SIG-M5 (cell line): ENCODE results near the gene SLC22A23.
"Not testable (repeated sequence)": the region's sequence is repeated elsewhere in the genome, so short reads cannot be mapped to it uniquely, and the experiment has no call there.

Source experiments
- DNase-seq: peaks from one replicate; lab custom pipeline; 2025; lab: John Stamatoyannopoulos, UW

The SLC22A23 gene

DNA sequence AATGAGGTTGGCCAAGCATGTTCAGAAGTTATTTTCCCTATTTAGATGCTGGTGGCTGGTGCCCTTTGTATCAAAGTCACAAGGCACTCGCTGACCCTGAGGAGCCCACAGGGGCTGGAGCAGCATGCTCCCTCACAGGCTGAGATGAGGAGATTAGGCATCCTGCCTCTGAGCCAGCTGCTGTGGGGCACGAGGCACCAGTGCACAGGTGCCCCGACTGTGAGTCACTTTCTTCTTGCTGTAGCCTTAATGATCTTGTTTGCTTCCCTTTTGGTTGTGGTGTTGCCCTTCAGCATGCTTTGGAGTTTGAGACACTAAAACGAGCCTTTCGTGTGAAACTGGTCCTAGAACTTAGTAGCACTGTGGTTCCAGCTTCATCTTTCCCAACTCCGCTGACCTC lies 193.8 kb downstream of the SLC22A23 start:
- DNase-seq: no peak

DNA sequence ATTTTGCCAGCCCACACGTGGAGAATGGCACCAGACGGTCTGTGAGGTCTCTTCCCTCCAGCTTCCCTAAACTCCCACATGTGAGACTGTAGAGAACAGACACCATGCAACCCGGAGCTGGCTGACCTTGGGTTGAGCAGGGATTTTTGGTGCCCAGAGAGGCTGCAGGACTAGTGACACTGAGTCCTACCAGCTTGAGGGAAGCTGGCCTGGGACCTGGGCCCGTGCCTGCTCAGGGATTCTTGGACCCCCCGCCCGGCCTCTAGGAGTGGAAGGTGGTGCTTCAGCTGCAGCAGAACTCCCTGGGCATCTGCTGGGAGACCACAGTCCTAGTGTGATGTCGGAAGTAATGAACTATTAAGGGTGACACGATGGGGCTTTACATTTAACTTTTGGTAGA lies 194.9 kb downstream of the SLC22A23 start:
- no peak for DNase-seq

DNA sequence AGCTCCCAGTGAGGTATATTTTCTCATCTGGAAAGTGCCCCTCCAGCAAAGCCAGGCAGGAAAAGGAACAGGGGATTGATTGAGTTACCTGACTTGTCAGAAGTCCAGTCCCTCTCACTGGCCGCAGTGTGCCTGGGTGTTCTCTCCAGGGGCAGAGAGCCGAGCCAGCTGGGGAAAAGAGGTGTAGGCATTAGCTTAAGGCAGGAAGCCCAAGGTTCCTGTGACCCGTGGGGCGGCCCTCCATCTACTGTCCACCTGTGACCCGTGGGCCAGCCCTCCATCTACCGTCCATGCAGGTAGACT lies 195.4 kb downstream of the SLC22A23 start:
- DNase-seq: no peak

- no peak for DNase-seq
These were observed 195.9 kb downstream of the SLC22A23 start for GRCh38 chr6:3260772-3261517.

DNA sequence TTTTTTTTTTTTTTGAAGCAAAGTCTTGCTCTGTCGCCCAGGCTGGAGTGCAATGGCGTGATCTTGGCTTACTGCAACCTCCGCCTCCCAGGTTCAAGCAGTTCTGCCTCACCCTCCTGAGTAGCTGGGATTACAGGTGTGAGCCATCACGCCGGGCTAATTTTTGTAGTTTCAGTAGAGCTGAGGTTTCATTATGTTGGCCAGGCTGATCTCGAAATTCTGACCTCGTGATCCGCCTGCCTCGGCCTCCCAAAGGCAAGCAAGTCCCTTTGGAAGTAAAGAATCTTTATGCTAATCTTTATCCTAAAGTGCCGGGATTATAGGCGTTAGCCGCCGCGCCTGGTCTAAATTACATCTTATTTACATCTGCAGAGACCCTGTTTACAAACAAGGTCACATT lies 196.6 kb downstream of the SLC22A23 start:
- DNase-seq: no peak

- DNase-seq: no peak
These were observed 197.3 kb downstream of the SLC22A23 start for GRCh38 chr6:3259491-3259958.

DNA sequence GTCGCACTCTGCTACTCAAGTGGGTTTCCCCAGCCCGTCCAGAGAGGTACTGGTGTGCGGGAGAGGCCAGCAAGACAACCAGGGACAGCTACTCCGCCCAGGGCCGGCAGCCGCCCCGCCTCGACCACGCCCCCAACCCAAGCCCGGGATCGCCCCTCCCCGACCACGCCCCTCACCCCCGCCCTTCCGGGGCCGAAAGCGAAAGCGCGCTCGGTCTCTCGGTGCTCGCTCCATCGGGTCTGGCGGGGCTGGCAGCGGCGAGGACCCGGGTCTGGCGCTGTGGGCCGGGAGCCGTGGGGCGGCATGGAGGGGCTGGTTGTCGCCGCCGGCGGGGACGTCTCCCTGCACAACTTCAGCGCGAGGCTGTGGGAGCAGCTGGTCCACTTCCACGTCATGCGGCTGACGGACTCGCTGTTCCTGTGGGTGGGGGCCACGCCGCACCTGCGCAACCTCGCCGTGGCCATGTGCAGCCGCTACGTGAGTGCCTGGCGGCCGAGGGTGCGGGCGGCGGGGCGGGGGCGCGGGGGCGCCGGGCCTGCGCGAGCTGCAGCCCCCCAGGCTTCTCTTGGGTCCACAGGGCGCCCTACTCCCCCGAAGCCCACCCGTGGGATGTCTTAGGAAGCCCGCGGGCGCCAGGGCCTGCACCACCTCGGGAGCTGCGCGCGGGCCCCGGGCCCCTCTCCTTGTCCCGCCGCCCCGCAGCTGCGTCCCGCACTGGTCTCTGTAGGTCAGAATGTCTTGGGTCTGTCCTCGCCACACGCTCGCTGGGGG lies 197.9 kb downstream of the SLC22A23 start, which contains the start of gene PSMG4:
Gene PSMG4 (plus strand): TSS at position 228 of the 771 bp plus-strand sequence. CDS start 76 bp downstream, at position 304.
- no peak for DNase-seq

DNA sequence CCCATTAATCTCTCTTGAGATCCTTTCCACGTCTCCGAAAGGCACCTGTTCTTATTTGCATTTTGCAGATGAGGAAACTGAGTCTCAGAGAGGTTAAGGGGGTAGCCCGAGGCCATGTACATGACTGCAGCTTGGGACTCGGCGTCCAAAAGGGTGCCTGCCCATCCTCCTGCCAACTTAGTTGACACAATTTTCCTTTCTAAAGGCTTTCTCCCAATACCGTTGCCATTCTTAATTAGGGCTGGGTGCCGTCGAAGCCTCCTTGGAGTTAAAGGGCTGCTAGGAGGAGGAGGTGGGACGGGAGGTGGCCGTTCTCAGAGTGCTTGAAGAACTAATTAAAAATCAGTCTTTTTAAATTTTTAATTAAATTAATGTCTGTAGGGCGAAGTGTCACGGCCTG lies 198.6 kb downstream of the SLC22A23 start:
- no peak for DNase-seq

DNA sequence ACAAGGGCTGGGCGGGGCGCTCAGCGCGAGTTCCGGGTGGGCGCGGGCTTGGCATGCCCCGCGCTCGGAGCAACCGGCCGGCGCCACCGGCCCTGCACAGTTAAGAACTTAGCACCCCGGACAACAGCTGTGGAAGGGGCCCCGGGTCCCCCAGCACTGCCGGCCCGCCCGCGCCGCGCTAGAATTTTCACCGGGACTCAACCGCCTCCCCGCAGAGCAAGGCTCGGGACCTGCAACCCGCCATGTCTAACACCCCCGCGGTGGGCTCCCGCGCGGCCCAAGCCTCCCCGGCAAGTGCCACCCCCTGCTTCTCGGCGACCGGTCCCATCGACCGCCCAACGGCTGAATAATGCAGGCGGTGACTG lies 203.3 kb downstream of the SLC22A23 start:
- no peak for DNase-seq

GRCh38 chr6:3252861-3253596 lies 203.8 kb downstream of the SLC22A23 start:
- no peak for DNase-seq

DNA sequence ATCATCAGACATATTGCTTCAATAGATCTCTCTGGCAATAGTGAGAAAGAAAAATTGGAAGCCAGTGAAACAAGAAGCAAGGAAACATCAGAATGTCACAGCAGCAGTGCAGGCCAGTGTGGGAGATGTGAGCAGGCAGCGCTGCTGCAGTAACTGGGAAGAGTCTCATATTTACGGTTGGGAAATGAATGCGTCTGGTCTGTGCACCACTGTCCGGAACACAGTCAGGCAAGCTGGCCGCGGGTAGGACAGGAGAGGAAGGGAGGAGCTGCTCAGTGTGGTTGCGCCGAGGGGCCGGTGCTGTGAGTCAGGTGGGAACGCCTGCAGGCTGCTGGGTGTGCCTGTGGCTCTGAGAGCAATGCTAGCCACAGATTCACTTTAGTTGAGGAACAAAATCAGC lies 204.5 kb downstream of the SLC22A23 start:
- no peak for DNase-seq

DNA sequence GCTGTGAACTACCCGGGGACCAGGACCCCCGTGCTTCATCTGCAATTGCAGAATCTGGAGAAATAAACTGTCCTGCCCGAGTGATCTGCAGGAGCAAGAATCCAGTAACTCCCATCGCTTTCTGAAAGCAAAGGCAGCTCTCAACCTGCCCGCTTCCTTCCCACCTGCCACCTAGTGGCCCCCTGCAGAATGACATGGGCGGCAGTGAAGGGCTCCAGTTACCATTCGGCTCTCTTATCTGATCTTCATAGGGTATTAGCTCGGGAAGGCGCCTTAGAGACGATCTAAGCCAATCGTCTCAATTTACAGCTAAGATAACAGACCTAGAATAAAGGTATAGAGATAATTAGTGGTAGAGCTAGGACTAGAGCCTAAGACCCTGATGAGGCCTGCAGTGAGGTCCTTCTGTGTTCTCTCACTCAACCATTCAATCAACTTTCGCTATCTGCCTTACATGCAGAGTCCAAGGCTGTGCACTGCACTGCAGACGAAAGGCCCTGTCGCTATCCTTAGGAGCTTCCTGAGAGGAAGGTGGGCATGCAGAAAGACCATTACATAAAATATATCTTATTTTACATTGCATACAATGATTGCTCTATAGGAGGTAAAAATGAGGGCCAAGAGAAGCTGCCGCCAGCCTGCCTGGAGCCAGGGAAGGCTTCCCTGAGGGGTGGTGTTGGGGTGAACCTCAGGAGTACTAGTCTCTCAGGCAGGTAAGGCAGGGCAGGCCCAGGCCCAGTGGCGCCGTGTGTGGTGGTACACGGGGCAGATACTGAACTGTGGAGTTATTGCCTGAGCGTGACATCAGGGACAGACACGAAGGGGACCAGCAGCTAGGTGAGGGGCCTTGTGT lies 205.2 kb downstream of the SLC22A23 start:
- DNase-seq: no peak

- no peak for DNase-seq
These were observed 206.6 kb downstream of the SLC22A23 start for GRCh38 chr6:3250231-3250675.

GRCh38 chr6:3249821-3250220 lies 207.0 kb downstream of the SLC22A23 start:
- DNase-seq: no peak

GRCh38 chr6:3247255-3248146 lies 209.3 kb downstream of the SLC22A23 start:
- DNase-seq: no peak

DNA sequence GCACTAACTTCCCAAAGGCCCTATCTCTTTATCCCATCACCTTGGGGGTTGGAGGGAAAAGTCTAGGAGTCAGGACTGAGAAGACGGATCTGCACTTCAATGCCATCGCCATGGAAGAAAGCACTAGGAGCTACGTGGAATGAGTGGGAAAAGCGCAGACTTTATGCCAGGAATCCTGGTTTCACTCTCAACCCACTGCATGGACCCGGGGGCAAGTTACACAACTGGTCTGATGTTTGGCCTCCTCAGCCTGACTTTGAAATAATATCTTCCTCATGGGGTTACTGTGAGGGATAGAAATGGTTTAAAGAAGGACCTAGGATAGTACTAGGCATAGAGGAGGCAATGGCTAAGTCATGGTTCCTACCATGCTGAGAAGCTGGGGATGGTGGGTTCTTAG lies 211.6 kb downstream of the SLC22A23 start:
- no peak for DNase-seq

- DNase-seq: not testable (repeated sequence)
These were observed 212.1 kb downstream of the SLC22A23 start for GRCh38 chr6:3244832-3245161.

GRCh38 chr6:3244003-3244831 lies 212.6 kb downstream of the SLC22A23 start:
- DNase-seq: no peak

- DNase-seq: no peak
These were observed 214.1 kb downstream of the SLC22A23 start for GRCh38 chr6:3242768-3243167.

DNA sequence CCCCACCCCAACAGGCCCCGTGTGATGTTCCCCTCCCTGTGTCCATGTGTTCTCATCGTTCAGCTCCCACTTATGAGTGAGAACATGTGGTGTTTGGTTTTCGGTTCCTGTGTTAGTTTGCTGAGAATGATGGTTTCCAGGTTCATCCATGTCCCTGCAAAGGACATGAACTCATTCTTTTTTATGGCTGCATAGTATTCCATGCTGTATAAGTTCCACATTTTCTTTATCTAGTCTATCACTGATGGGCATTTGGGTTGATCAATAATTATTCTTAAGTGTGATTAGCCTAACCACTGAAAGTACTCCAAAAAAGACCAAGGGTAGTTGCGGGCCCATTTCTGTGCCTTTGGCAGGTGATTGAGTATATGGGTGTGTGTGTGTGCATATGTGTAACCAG lies 215.1 kb downstream of the SLC22A23 start:
- not testable (repeated sequence) for DNase-seq
